ENCODE results near the gene PHYHIPL.

The PHYHIPL gene

GRCh38 chr10:59257224-59257623 lies 80.8 kb downstream of the PHYHIPL start:
- DNase-seq (ENCODE audit: low read depth) = no peak

GRCh38 chr10:59258890-59259289 lies 82.4 kb downstream of the PHYHIPL start:
- DNase-seq (ENCODE audit: low read depth) = no peak

GRCh38 chr10:59265141-59265540 lies 88.7 kb downstream of the PHYHIPL start:
- DNase-seq (ENCODE audit: low read depth) = no peak

GRCh38 chr10:59266321-59266720 lies 89.9 kb downstream of the PHYHIPL start:
- DNase-seq (ENCODE audit: low read depth) = no peak

- DNase-seq (ENCODE audit: low read depth) = no peak
These were observed 92.0 kb downstream of the PHYHIPL start for GRCh38 chr10:59268460-59268859.

- DNase-seq (ENCODE audit: low read depth) = no peak
These were observed 93.2 kb downstream of the PHYHIPL start for GRCh38 chr10:59269651-59270050.

- DNase-seq (ENCODE audit: low read depth) = no peak
These were observed 94.0 kb downstream of the PHYHIPL start for GRCh38 chr10:59270492-59270891.

- no peak for DNase-seq (ENCODE audit: low read depth)
These were observed 94.7 kb downstream of the PHYHIPL start for GRCh38 chr10:59271160-59271559.

GRCh38 chr10:59272061-59272460 lies 95.6 kb downstream of the PHYHIPL start:
- DNase-seq (ENCODE audit: low read depth) = no peak

- DNase-seq (ENCODE audit: low read depth) = no peak
These were observed 97.0 kb downstream of the PHYHIPL start for GRCh38 chr10:59273445-59273844.

- no peak for DNase-seq (ENCODE audit: low read depth)
These were observed 99.7 kb downstream of the PHYHIPL start for GRCh38 chr10:59276133-59276532.

- DNase-seq (ENCODE audit: low read depth) = no peak
These were observed 100.5 kb downstream of the PHYHIPL start for GRCh38 chr10:59276919-59277318.

- DNase-seq (ENCODE audit: low read depth) = no peak
These were observed 103.0 kb downstream of the PHYHIPL start for GRCh38 chr10:59279476-59279875.

GRCh38 chr10:59279991-59280505 lies 103.6 kb downstream of the PHYHIPL start:
- DNase-seq (ENCODE audit: low read depth) = no peak

- no peak for DNase-seq (ENCODE audit: low read depth)
These were observed 105.4 kb downstream of the PHYHIPL start for GRCh38 chr10:59281861-59282260.

- DNase-seq (ENCODE audit: low read depth) = no peak
These were observed 107.1 kb downstream of the PHYHIPL start for GRCh38 chr10:59283456-59284091.

- DNase-seq (ENCODE audit: low read depth) = no peak
These were observed 107.9 kb downstream of the PHYHIPL start for GRCh38 chr10:59284118-59284975.

GRCh38 chr10:59285073-59285472 lies 108.6 kb downstream of the PHYHIPL start:
- no peak for DNase-seq (ENCODE audit: low read depth)

- no peak for DNase-seq (ENCODE audit: low read depth)
These were observed 109.4 kb downstream of the PHYHIPL start for GRCh38 chr10:59285848-59286247.

- DNase-seq (ENCODE audit: low read depth) = no peak
These were observed 111.3 kb downstream of the PHYHIPL start for GRCh38 chr10:59287587-59288255.

- DNase-seq (ENCODE audit: low read depth) = no peak
These were observed 113.4 kb downstream of the PHYHIPL start for GRCh38 chr10:59289853-59290252.

GRCh38 chr10:59290448-59290847 lies 114.0 kb downstream of the PHYHIPL start:
- DNase-seq (ENCODE audit: low read depth) = peak; percentile 4

All from ELR (cell line).